HL-60 (cell line): ENCODE measurements around the gene XYLB.

Experiments
- DNase-seq, 2 experiments: peaks; one replicate each; pipeline ENCODE4 v3.0.0-alpha.2; 2010 to 2020; ENCODE audit warnings: low read depth in 1 of 2, low spot score in 1 of 2
- H3K27ac ChIP-seq: fragments of 250-450 bp; sonication (Bioruptor Pico); replicated peaks from 2 replicates; pipeline ENCODE4 v1.5.1; 2020; ENCODE audit warnings: mild to moderate bottlenecking, moderate library complexity
- H3K27me3 ChIP-seq: fragments of 250-450 bp; sonication (Bioruptor Pico); 2 replicates; pipeline ENCODE4 v1.5.1; 2021; ENCODE audit warnings: mild to moderate bottlenecking, moderate library complexity; ENCODE audit not compliant: insufficient read depth, poor library complexity, severe bottlenecking
- H3K4me3 ChIP-seq: replicated peaks from 2 replicates; pipeline ENCODE4 v1.5.1; 2011; ENCODE audit warnings: mild to moderate bottlenecking, control low read depth, low read length; ENCODE audit not compliant: insufficient read depth
- CTCF ChIP-seq: IDR thresholded peaks from one replicate; pipeline ENCODE4 v1.5.1; 2011; ENCODE audit warnings: low read length, control low read depth, inconsistent platforms; ENCODE audit not compliant: insufficient read depth
- GABPA ChIP-seq: IDR thresholded peaks from 2 replicates; pipeline ENCODE4 v1.6.1; 2012; ENCODE audit warnings: low read depth
- POLR2AphosphoS5 ChIP-seq: IDR thresholded peaks from 2 replicates; pipeline ENCODE4 v1.6.1; 2012; ENCODE audit warnings: low read depth
- REST ChIP-seq: IDR thresholded peaks from 2 replicates; pipeline ENCODE4 v1.6.1; 2012; ENCODE audit warnings: low read depth; ENCODE audit not compliant: insufficient replicate concordance
- SPI1 ChIP-seq: IDR thresholded peaks from 2 replicates; pipeline ENCODE4 v1.6.1; 2012; ENCODE audit warnings: low read depth, mild to moderate bottlenecking, borderline replicate concordance

XYLB gene

GRCh38 chr3:38386992-38387750, 40.6 kb downstream of the XYLB start:
- H3K4me3 ChIP-seq = no peak overlapping the region
- no peak overlapping the region for H3K27ac ChIP-seq
- TF ChIP-seq CTCF = no peak
- TF ChIP-seq POLR2AphosphoS5 = no peak
- no peak for TF ChIP-seq SPI1
- no peak for TF ChIP-seq GABPA
- no peak for TF ChIP-seq REST
- DNase-seq = no peak
- H3K27me3 ChIP-seq = no peaks in the 10 kb centered on the region

GRCh38 chr3:38387862-38388261, 41.3 kb downstream of the XYLB start:
- DNase-seq = no peak
- Histone ChIP-seq H3K27ac (no peak overlapping the region), H3K27me3 (no peaks in the 10 kb centered on the region), H3K4me3 (no peak overlapping the region)
- TF ChIP-seq REST = no peak
- no peak for TF ChIP-seq SPI1
- TF ChIP-seq GABPA = no peak
- TF ChIP-seq CTCF = no peak
- no peak for TF ChIP-seq POLR2AphosphoS5

- H3K27ac ChIP-seq = no peak overlapping the region
- TF ChIP-seq POLR2AphosphoS5 = no peak
- DNase-seq = no peak
Measured at GRCh38 chr3:38392604-38393163, 46.1 kb downstream of the XYLB start.

GRCh38 chr3:38396239-38396638, 49.7 kb downstream of the XYLB start:
- TF ChIP-seq CTCF = no peak
- no peak for TF ChIP-seq SPI1
- TF ChIP-seq GABPA = no peak
- TF ChIP-seq REST = no peak
- no peak for TF ChIP-seq POLR2AphosphoS5
- no peak overlapping the region for H3K27ac ChIP-seq
- no peak overlapping the region for H3K4me3 ChIP-seq
- no peaks in the 10 kb centered on the region for H3K27me3 ChIP-seq
- no peak for DNase-seq

More at GRCh38 chr3:38392604-38393163, 46.1 kb downstream of the XYLB start:
- H3K27me3 ChIP-seq = no peaks in the 10 kb centered on the region
- H3K4me3 ChIP-seq = no peak overlapping the region
